HG02973 (cell line): ENCODE data around the gene MYBPC2.
A peak's percentile ranks its signal among the peaks of the same experiment; 100 is the strongest.
"Not testable (repeated sequence)": the region's sequence is repeated elsewhere in the genome, so short reads cannot be mapped to it uniquely, and the experiment has no call there.

Experiments
- ATAC-seq: cut with Tn5 transposase; IDR thresholded peaks from one replicate; pipeline ENCODE4 v1.9.1; 2021; ENCODE audit warnings: moderate library complexity; ENCODE audit not compliant: unreplicated experiment

The MYBPC2 gene

DNA sequence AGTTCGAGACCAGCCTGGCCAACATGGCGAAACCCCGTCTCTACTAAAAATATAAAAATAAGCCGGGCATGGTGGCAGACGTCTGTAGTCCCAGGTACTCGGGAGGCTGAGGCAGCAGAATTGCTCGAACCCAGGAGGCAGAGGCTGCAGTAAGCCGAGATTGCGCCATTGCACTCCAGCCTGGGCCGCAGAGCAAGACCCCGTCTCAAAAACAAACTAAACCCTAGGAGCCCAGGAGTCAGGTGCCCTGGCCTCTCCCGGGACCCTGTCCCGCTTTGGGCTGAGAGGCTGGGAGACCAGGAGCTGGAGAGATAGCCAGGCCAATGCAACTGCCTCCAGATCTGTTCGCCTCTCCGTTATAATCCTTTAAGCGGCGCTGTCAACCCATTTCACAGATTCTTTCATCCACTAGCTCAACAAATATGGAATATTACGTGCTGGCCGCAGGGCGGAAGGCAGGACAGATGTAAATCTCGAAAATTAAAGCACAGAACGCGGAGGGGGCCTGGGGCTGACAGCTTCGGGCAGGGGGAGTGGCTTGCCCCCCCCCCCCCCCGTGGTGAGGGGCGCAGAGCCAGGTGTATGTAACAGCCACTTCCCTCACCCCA, 5.3 kb upstream of the MYBPC2 start:
- ATAC-seq, result no peak

- ATAC-seq, result no peak
Measured at GRCh38 chr19:50427997-50428425, 4.7 kb upstream of the MYBPC2 start.

DNA sequence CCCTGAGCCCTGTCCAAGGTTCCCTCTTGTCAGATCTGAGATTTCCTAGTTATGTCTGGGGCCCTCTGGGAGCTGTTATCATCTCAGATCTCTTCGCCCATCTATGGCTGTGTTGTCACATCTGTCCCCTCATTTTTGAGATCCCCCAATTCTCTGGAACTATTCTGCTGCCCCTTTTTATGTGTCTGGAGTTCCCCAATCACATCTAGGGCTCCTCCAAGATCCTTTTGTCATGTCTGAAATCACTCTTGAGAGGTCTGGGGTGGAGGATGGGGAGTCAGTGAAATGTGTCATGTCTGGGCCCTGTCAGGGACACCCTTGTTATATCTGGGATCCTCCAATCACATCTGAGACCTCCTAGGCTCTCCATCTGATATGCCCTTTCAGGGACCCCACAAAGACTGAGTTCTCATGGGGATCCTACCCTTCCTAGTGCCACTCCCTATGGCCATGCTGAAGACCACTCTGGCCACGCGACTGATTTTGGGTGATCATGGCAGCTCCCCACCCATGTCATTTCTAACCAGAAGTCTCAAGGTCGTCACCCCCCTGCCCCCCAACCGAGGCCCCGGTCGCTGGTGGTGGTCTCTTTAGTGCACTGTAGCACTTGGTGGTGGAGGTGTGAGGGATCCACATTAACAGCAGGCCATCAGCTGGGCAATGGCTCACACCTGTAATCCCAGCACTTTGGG, 3.8 kb upstream of the MYBPC2 start:
- ATAC-seq, result no peak

GRCh38 chr19:50430888-50431342, 1.8 kb upstream of the MYBPC2 start:
- no peak for ATAC-seq

DNA sequence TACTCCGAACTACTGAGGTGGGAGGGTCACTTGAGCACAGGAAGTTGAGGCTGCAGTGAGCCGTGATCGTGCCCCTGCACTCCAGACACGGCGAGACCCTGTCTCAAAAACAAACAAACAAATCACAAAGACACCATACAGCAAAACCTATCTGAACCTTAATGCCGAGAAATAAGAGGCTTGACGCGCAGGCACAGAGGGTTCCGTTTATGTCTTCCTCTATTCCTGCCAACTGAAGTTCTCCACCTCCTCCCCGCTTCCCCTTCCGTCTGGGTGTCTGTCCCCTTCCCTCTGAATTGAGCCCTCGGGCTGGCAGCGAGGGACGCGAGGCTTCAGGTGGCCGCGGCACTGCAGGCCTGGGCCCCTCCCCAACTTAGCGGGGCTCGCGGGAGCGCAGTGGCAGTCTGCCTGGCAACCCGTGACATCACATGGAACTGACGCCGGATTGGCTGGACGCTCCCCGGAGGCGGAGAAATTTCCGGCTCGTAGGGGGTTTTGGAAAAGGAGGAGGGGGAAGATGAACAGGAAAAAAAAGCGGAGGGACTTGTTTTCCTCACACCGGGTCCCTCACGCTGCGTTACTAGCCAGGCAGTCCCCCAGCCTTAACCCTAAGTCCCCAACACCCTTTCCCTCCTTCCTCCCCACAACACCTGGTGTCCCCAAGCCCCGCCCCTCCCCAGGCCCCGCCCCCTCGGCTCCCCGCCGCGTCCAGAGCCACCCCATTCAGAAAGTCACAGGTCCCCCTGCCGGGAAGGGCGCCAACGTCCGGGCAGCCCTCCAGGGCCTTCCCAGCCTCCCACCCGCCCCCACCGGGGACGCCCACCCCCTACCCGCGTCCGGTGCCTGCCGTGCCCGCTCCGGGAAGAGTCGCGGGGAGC, 1.1 kb upstream of the MYBPC2 start:
- peak; percentile 50 for ATAC-seq

GRCh38 chr19:50433201-50434180, 799 bp downstream of the MYBPC2 start:
- no peak for ATAC-seq

GRCh38 chr19:50434525-50434924, 1.8 kb downstream of the MYBPC2 start:
- ATAC-seq, result no peak

DNA sequence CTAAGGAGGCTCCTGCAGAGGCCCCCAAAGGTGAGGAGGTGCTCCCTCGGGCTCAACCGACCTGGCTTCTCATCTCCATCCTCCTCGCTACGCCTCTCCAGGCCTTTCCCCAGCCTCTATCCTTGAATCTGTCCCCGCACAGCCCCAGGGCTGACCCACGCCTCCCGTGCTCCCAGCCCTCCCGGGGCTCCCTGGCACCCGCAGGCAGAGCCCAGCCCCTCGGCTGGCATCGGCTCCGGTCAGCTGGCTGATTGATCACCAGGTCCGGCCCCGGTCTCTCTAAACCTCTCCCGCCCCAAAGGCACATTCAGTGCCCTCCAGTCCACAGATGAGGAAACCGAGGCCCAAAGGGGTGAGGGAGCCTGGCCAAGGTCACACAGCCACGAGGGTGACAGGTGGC, 2.5 kb downstream of the MYBPC2 start:
- ATAC-seq, result no peak

DNA sequence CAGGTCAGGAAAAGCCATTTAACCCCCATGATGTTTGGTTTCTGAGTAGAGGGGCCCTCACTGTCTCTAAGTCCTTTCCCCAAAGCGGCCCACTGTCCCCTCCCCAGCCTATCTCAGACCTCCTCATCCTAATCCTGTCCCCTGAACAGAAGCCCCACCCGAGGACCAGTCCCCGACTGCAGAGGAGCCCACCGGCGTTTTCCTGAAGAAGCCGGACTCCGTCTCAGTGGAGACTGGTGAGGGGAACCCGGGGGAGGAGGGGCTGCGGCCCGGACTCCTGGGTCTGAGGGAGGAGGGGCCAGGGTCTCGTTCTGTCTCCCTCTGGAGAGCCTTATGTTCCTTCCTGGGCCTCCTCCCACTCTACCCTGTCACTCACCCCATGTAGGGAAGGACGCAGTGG, 2.9 kb downstream of the MYBPC2 start:
- ATAC-seq, result no peak

DNA sequence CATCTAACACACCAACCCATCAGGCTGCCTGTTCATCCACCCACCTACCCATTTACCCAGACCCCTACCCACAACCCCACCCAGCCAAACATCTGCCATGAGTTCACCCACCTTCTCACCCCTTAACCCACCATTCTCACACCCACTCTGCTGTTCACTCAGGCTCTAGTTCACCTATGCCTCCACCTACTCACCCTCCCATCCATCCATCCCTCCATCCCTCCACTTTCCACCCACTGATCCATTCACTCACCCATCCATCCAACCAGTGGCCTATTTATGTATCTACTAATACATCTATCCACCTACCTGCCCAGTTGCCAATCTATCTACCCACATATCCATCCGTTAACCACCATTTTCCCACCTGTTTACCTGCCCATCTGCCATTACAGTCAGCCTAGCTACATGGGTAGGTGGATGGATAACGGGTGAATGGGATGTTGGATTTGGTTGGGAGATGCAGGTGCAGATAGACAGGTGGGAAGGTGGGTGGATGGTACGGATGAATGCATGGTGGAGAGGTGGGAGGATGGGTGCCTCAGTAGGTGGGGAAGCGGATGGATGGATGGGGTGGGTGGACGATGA, 5.3 kb downstream of the MYBPC2 start:
- no peak for ATAC-seq

DNA sequence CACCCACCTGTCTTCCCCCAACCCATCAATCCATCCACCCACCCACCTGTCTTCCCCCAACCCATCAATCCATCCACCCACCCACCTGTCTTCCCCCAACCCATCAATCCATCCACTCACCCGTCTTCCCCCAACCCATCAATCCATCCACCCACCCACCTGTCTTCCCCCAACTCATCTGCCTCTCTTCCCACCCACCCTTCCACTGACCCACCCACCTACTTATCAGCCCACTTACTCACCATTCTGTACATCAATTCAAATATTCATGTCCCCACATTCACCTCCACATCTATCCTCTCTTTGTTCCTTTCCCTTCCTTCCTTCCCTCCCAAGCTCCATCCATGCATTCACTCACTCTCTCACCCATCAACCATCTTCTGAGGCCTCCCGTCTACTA, 6.4 kb downstream of the MYBPC2 start:
- ATAC-seq, result not testable (repeated sequence)

GRCh38 chr19:50444059-50444458, 11.4 kb downstream of the MYBPC2 start:
- no peak for ATAC-seq

GRCh38 chr19:50447053-50447452, 14.4 kb downstream of the MYBPC2 start:
- ATAC-seq, result no peak

DNA sequence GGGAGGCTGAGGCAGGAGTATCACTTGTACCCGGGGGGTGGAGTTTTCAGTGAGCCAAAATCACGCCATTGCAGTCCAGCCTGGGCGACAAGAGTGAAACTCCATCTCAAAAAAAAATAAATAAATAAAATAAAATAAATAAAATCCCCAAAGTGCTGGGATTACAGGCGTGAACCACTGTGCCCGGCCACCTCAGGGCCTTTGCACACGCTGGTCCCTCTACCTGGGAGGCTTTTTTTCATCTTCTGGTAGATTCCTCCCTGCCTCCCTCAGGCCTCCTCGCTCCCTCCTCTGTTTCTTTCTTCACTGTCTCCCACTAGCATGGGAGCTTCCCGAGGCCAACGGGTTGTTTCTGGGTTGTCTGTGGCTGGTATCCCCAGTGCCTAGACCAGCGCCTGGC, 15.1 kb downstream of the MYBPC2 start:
- no peak for ATAC-seq

- no peak for ATAC-seq
Measured at GRCh38 chr19:50449236-50449899, 16.7 kb downstream of the MYBPC2 start.

- no peak for ATAC-seq
Measured at GRCh38 chr19:50450369-50451222, 17.9 kb downstream of the MYBPC2 start.

- ATAC-seq, result no peak
Measured at GRCh38 chr19:50451223-50451534, 18.5 kb downstream of the MYBPC2 start.

DNA sequence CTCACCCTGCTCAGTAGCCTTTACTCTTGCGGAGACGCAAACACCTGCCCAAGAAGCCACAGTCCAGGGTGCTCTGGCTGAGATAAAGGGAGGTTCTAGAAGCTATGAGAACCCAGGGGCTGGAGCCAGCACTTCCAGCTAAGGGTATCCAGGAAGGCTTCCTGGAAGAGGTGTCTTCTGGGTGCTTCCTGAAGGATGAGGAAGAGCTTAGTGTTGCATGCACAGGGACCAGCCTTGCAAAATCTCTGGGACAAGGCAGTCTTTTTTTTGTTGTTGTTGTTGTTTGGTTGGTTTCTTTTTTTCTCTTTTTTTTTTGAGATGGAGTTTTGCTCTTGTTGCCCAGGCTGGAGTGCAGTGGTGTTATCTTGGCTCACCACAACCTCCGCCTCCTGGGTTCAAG, 20.6 kb downstream of the MYBPC2 start:
- no peak for ATAC-seq

- no peak for ATAC-seq
Measured at GRCh38 chr19:50455992-50456391, 23.3 kb downstream of the MYBPC2 start.
